ENCODE measurements around the gene SP6.

SP6 gene

DNA sequence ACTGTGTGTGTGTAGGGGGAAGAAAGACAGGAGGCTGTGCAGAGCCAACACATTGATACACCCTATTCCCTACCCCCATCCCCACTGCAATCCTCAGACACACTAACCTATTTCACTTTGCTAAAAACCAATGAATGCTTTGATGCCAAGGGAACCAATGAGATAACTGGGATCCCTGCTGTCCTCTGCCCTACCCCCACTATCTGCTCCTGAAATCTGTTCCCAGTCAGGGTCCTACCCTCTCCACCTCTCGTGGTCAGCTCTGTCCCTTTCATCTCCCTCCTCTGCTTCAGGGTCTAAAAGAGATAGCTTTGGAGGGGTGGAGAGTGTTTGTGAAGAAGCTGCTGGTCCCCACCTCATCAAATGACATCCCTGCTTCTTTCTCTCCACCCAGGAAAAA, 19.1 kb upstream of the SP6 start:
- Histone ChIP-seq H3K4me1 (ENCODE audit: control insufficient read depth, low read depth, low read length) (peaks cover 22% of the 10 kb centered on the region), H3K27me3 (ENCODE audit: insufficient read depth, low read length, poor library complexity) (no peaks in the 10 kb centered on the region), H3K18ac (ENCODE audit: low read length) (no peak overlapping the region), H3K27ac (ENCODE audit: low read depth, low read length) (no peak overlapping the region), H4K8ac (ENCODE audit: low read depth, low read length) (no peak overlapping the region), H3K36me3 (ENCODE audit: control insufficient read depth, insufficient read depth, low read length) (no peaks in the 10 kb centered on the region), H2BK5ac (ENCODE audit: low read length) (no peak overlapping the region), H4K5ac (ENCODE audit: low read length) (no peak overlapping the region), H3K9ac (ENCODE audit: low read length) (no peak overlapping the region), H2BK15ac (replicated peaks; ENCODE audit: low read depth) (no peak overlapping the region), H3K4me3 (ENCODE audit: low read length) (no peak overlapping the region), H3K23ac (ENCODE audit: low read length) (no peak overlapping the region), H2AK5ac (ENCODE audit: low read length) (no peak overlapping the region), H3K79me1 (ENCODE audit: low read length) (no peaks in the 10 kb centered on the region), H2BK120ac (ENCODE audit: low read depth, low read length) (no peak overlapping the region), H3K4ac (ENCODE audit: low read depth, low read length) (no peak overlapping the region), H3K56ac (ENCODE audit: low read length) (peak overlapping the region; percentile 45), H3K4me2 (ENCODE audit: low read length) (no peak overlapping the region), H3K79me2 (ENCODE audit: control insufficient read depth, insufficient read depth, low read length) (no peaks in the 10 kb centered on the region)
- DNase-seq = peak; percentile 73
- WGBS (ENCODE audit: extremely low coverage, insufficient coverage, low lambda C conversion rate) = no CpG with 5 or more reads among the region's 1 CpG

DNA sequence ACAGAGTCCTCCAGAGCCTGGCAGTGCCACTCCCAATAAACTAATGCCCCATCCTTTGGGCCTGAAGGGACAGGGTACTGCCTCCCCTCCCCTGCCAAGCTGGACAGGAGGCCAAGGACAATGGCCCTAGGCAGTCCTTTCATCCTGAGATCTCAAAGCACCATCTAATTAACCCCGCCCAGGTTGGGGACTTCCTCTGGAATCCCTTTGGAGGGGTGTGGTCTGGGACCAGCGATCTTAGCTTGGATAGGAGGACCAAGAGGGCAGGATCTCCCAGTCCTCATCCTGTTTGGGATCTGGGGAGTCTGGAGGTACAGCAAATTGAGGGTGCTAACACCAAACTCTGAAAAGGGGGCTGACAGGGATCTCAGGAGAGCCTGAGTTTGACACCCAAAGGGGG, 18.2 kb upstream of the SP6 start:
- no peaks in the 10 kb centered on the region for H3K79me1 ChIP-seq (ENCODE audit: low read length)
- no peak overlapping the region for H3K56ac ChIP-seq (ENCODE audit: low read length)
- H3K27me3 ChIP-seq (ENCODE audit: insufficient read depth, low read length, poor library complexity) = no peaks in the 10 kb centered on the region
- H3K18ac ChIP-seq (ENCODE audit: low read length) = no peak overlapping the region
- peaks cover 19% of the 10 kb centered on the region for H3K4me1 ChIP-seq (ENCODE audit: control insufficient read depth, low read depth, low read length)
- H3K4ac ChIP-seq (ENCODE audit: low read depth, low read length) = no peak overlapping the region
- H3K4me2 ChIP-seq (ENCODE audit: low read length) = no peak overlapping the region
- no CpG with 5 or more reads among the region's 2 CpGs for WGBS (ENCODE audit: extremely low coverage, insufficient coverage, low lambda C conversion rate)
- H3K79me2 ChIP-seq (ENCODE audit: control insufficient read depth, insufficient read depth, low read length) = no peaks in the 10 kb centered on the region
- no peak overlapping the region for H2BK120ac ChIP-seq (ENCODE audit: low read depth, low read length)
- H3K23ac ChIP-seq (ENCODE audit: low read length) = no peak overlapping the region
- no peak overlapping the region for H2AK5ac ChIP-seq (ENCODE audit: low read length)
- H2BK5ac ChIP-seq (ENCODE audit: low read length) = no peak overlapping the region
- H3K4me3 ChIP-seq (ENCODE audit: low read length) = no peak overlapping the region
- no peak overlapping the region for H4K8ac ChIP-seq (ENCODE audit: low read depth, low read length)
- H3K27ac ChIP-seq (ENCODE audit: low read depth, low read length) = no peak overlapping the region
- no peak overlapping the region for H3K9ac ChIP-seq (ENCODE audit: low read length)
- no peak for DNase-seq
- peak overlapping the region; percentile 74 for H4K5ac ChIP-seq (ENCODE audit: low read length)
- no peaks in the 10 kb centered on the region for H3K36me3 ChIP-seq (ENCODE audit: control insufficient read depth, insufficient read depth, low read length)
- no peak overlapping the region for H2BK15ac ChIP-seq (replicated peaks; ENCODE audit: low read depth)

DNA sequence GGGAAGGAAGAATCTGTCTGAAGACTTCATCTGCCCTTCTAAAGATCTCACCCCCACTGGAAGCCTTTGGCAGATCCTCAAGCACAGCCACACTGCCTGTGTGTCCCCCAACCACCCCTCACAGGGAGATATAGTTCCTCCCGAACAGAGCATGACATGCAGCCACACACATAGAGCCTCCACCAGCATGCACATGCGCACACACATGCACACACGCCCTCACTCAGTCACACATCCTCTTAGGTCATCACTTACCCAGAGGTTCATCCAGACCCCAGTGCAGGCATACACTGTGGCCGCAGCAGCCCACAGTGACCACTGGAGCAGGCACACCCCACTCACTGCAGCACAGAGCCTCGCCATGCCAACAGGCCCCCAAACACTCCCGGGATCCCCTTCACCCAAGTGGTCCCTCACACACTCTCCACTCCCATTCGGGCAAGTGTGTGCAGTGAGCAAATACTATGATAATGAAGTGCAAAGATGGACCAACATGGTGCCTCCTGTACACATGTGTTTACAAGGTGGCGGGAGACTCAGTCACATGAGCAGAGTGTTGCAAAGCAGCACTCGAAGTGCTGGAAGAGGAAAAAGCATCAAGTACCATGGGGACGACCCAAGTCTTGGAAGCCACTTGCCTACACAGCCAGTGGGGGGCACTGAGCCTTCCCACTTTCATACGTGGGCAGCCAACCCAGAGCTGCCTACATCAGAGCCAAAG, 17.0 kb upstream of the SP6 start:
- Histone ChIP-seq H3K4me1 (ENCODE audit: control insufficient read depth, low read depth, low read length) (peaks cover 15% of the 10 kb centered on the region), H3K4ac (ENCODE audit: low read depth, low read length) (no peak overlapping the region), H4K8ac (ENCODE audit: low read depth, low read length) (no peak overlapping the region), H3K79me2 (ENCODE audit: control insufficient read depth, insufficient read depth, low read length) (no peaks in the 10 kb centered on the region), H3K18ac (ENCODE audit: low read length) (no peak overlapping the region), H3K56ac (ENCODE audit: low read length) (no peak overlapping the region), H3K36me3 (ENCODE audit: control insufficient read depth, insufficient read depth, low read length) (no peaks in the 10 kb centered on the region), H4K5ac (ENCODE audit: low read length) (no peak overlapping the region), H3K9ac (ENCODE audit: low read length) (no peak overlapping the region), H2BK15ac (replicated peaks; ENCODE audit: low read depth) (no peak overlapping the region), H3K23ac (ENCODE audit: low read length) (no peak overlapping the region), H3K27me3 (ENCODE audit: insufficient read depth, low read length, poor library complexity) (no peaks in the 10 kb centered on the region), H3K79me1 (ENCODE audit: low read length) (no peaks in the 10 kb centered on the region), H3K4me2 (ENCODE audit: low read length) (no peak overlapping the region), H2BK120ac (ENCODE audit: low read depth, low read length) (no peak overlapping the region), H3K4me3 (ENCODE audit: low read length) (no peak overlapping the region), H2AK5ac (ENCODE audit: low read length) (no peak overlapping the region), H3K27ac (ENCODE audit: low read depth, low read length) (no peak overlapping the region), H2BK5ac (ENCODE audit: low read length) (no peak overlapping the region)
- DNase-seq = no peak
- no CpG with 5 or more reads among the region's 11 CpGs for WGBS (ENCODE audit: extremely low coverage, insufficient coverage, low lambda C conversion rate)

DNA sequence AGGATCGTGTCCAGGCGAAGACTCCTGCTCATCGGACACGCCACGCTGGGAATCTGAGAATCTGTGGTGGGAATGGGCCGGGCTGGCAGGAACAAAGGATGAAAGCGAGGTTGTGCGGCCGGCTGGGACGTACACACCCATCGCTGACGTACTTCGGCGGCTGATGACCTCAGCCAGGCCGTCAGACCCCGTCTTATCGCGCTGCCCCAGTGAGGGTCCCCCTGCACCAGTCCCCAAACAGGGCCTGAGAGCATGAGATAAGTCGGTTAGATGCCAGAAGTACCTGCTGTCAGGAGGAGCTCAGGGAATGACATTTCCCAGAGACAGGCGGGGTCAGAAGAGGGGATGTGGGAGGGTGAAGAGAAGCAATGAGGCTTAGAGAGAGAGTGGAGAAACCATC, 16.0 kb upstream of the SP6 start:
- Histone ChIP-seq H3K4me3 (ENCODE audit: low read length) (no peak overlapping the region), H3K27me3 (ENCODE audit: insufficient read depth, low read length, poor library complexity) (no peaks in the 10 kb centered on the region), H3K79me1 (ENCODE audit: low read length) (no peaks in the 10 kb centered on the region), H3K56ac (ENCODE audit: low read length) (no peak overlapping the region), H2BK5ac (ENCODE audit: low read length) (no peak overlapping the region), H3K4me2 (ENCODE audit: low read length) (no peak overlapping the region), H4K8ac (ENCODE audit: low read depth, low read length) (no peak overlapping the region), H3K4me1 (ENCODE audit: control insufficient read depth, low read depth, low read length) (peaks cover 16% of the 10 kb centered on the region), H3K18ac (ENCODE audit: low read length) (no peak overlapping the region), H3K4ac (ENCODE audit: low read depth, low read length) (no peak overlapping the region), H3K9ac (ENCODE audit: low read length) (no peak overlapping the region), H3K36me3 (ENCODE audit: control insufficient read depth, insufficient read depth, low read length) (no peaks in the 10 kb centered on the region), H3K79me2 (ENCODE audit: control insufficient read depth, insufficient read depth, low read length) (no peaks in the 10 kb centered on the region), H2AK5ac (ENCODE audit: low read length) (no peak overlapping the region), H4K5ac (ENCODE audit: low read length) (no peak overlapping the region), H2BK120ac (ENCODE audit: low read depth, low read length) (no peak overlapping the region), H2BK15ac (replicated peaks; ENCODE audit: low read depth) (no peak overlapping the region), H3K27ac (ENCODE audit: low read depth, low read length) (no peak overlapping the region), H3K23ac (ENCODE audit: low read length) (no peak overlapping the region)
- no CpG with 5 or more reads among the region's 20 CpGs for WGBS (ENCODE audit: extremely low coverage, insufficient coverage, low lambda C conversion rate)
- DNase-seq = no peak

DNA sequence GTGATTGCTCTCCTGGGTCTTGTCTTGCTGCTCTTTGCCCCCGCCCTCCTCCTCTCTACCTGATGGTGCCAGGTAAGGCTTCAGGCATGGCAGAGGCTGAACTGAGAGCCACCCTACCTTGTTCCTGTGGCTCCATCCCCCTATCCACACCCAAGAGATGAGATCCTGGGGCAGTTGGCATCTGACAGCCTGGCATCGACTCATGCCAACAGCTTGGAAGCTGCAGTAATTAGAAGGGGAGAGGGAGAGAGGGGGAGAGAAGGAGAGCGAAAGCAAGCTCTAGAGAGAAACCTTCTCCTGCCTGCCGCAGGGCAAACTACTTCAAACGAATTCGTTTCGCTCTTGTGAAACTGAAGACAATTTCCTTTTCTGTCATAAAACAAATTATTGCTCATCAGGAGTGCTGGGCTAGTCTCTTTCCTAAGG, 13.8 kb upstream of the SP6 start:
- H3K79me1 ChIP-seq (ENCODE audit: low read length) = no peaks in the 10 kb centered on the region
- no peak overlapping the region for H4K5ac ChIP-seq (ENCODE audit: low read length)
- no CpG with 5 or more reads among the region's 7 CpGs for WGBS (ENCODE audit: extremely low coverage, insufficient coverage, low lambda C conversion rate)
- peaks cover 11% of the 10 kb centered on the region for H3K4me1 ChIP-seq (ENCODE audit: control insufficient read depth, low read depth, low read length)
- no peaks in the 10 kb centered on the region for H3K79me2 ChIP-seq (ENCODE audit: control insufficient read depth, insufficient read depth, low read length)
- H3K27ac ChIP-seq (ENCODE audit: low read depth, low read length) = no peak overlapping the region
- no peak overlapping the region for H2BK5ac ChIP-seq (ENCODE audit: low read length)
- H3K36me3 ChIP-seq (ENCODE audit: control insufficient read depth, insufficient read depth, low read length) = no peaks in the 10 kb centered on the region
- H3K56ac ChIP-seq (ENCODE audit: low read length) = no peak overlapping the region
- H3K9ac ChIP-seq (ENCODE audit: low read length) = no peak overlapping the region
- H2BK15ac ChIP-seq (replicated peaks; ENCODE audit: low read depth) = no peak overlapping the region
- no peaks in the 10 kb centered on the region for H3K27me3 ChIP-seq (ENCODE audit: insufficient read depth, low read length, poor library complexity)
- no peak overlapping the region for H2AK5ac ChIP-seq (ENCODE audit: low read length)
- H3K18ac ChIP-seq (ENCODE audit: low read length) = no peak overlapping the region
- no peak overlapping the region for H3K4me2 ChIP-seq (ENCODE audit: low read length)
- H3K23ac ChIP-seq (ENCODE audit: low read length) = no peak overlapping the region
- no peak for DNase-seq
- H3K4me3 ChIP-seq (ENCODE audit: low read length) = no peak overlapping the region
- H3K4ac ChIP-seq (ENCODE audit: low read depth, low read length) = no peak overlapping the region
- no peak overlapping the region for H2BK120ac ChIP-seq (ENCODE audit: low read depth, low read length)
- no peak overlapping the region for H4K8ac ChIP-seq (ENCODE audit: low read depth, low read length)

Measured in mesendoderm (in vitro differentiated cells).